ENCODE data around the gene CFAP20DC. TPM values are rescaled to one million over a fixed set of nuclear protein-coding genes. Genes with fewer than 3 reads are reported as not detected.

The CFAP20DC gene
- total RNA-seq, 1 donor from 2014 or later = 5.4 TPM

GRCh38 chr3:58731673-58732072 lies 318.2 kb downstream of the CFAP20DC start:
- H3K27me3 ChIP-seq = no peaks in the 10 kb centered on the region
- H3K4me1 ChIP-seq = no peaks in the 10 kb centered on the region
- no peaks in the 10 kb centered on the region for H3K9me3 ChIP-seq
- intact Hi-C loops (cut with DNase I) = no loop called here
- no peak for DNase-seq (ENCODE audit: extremely low spot score in 2 of 2)
- H3K27ac ChIP-seq = no peak overlapping the region
- H3K4me3 ChIP-seq = no peak overlapping the region
- H3K36me3 ChIP-seq = no peaks in the 10 kb centered on the region
- TF ChIP-seq POLR2A (IDR thresholded peaks at IDR 0.05) (no peak), CTCF (IDR thresholded peaks at IDR 0.05) (no peak), POLR2AphosphoS5 (IDR thresholded peaks at IDR 0.05; ENCODE audit: insufficient read depth in 1 of 2, low read depth in 1 of 2) (no peak)

- H3K36me3 ChIP-seq = no peaks in the 10 kb centered on the region
- intact Hi-C loops (cut with DNase I) = no loop called here
- no peaks in the 10 kb centered on the region for H3K9me3 ChIP-seq
Measured at GRCh38 chr3:58728723-58729122, 321.1 kb downstream of the CFAP20DC start.

GRCh38 chr3:58725326-58725853 lies 324.4 kb downstream of the CFAP20DC start:
- Histone ChIP-seq H3K27ac (no peak overlapping the region), H3K4me1 (no peaks in the 10 kb centered on the region), H3K36me3 (no peaks in the 10 kb centered on the region), H3K4me3 (no peak overlapping the region), H3K27me3 (no peaks in the 10 kb centered on the region), H3K9me3 (no peaks in the 10 kb centered on the region)
- TF ChIP-seq CTCF (IDR thresholded peaks at IDR 0.05) (no peak), POLR2A (IDR thresholded peaks at IDR 0.05) (no peak), POLR2AphosphoS5 (IDR thresholded peaks at IDR 0.05; ENCODE audit: insufficient read depth in 1 of 2, low read depth in 1 of 2) (no peak)
- intact Hi-C loops (cut with DNase I) = no loop called here
- DNase-seq (ENCODE audit: extremely low spot score in 2 of 2) = no peak

More at GRCh38 chr3:58728723-58729122, 321.1 kb downstream of the CFAP20DC start:
- Histone ChIP-seq H3K27me3 (no peaks in the 10 kb centered on the region), H3K4me1 (no peaks in the 10 kb centered on the region), H3K4me3 (no peak overlapping the region), H3K27ac (no peak overlapping the region)
- no peak for TF ChIP-seq POLR2A (IDR thresholded peaks at IDR 0.05)
- TF ChIP-seq POLR2AphosphoS5 (IDR thresholded peaks at IDR 0.05; ENCODE audit: insufficient read depth in 1 of 2, low read depth in 1 of 2) = no peak
- TF ChIP-seq CTCF (IDR thresholded peaks at IDR 0.05) = no peak
- DNase-seq (ENCODE audit: extremely low spot score in 2 of 2) = no peak

- no peaks in the 10 kb centered on the region for H3K36me3 ChIP-seq
- H3K4me1 ChIP-seq = no peaks in the 10 kb centered on the region
- intact Hi-C loops (cut with DNase I) = no loop called here
- no peaks in the 10 kb centered on the region for H3K9me3 ChIP-seq
- TF ChIP-seq CTCF (IDR thresholded peaks at IDR 0.05) (no peak), POLR2AphosphoS5 (IDR thresholded peaks at IDR 0.05; ENCODE audit: insufficient read depth in 1 of 2, low read depth in 1 of 2) (no peak), POLR2A (IDR thresholded peaks at IDR 0.05) (no peak)
- no peak overlapping the region for H3K27ac ChIP-seq
- no peaks in the 10 kb centered on the region for H3K27me3 ChIP-seq
- DNase-seq (ENCODE audit: extremely low spot score in 2 of 2) = no peak
- no peak overlapping the region for H3K4me3 ChIP-seq
Measured at GRCh38 chr3:58724336-58724735, 325.5 kb downstream of the CFAP20DC start.

- Histone ChIP-seq H3K4me1 (no peaks in the 10 kb centered on the region), H3K27ac (no peak overlapping the region), H3K27me3 (no peaks in the 10 kb centered on the region), H3K9me3 (no peaks in the 10 kb centered on the region), H3K4me3 (no peak overlapping the region), H3K36me3 (no peaks in the 10 kb centered on the region)
- DNase-seq (ENCODE audit: extremely low spot score in 2 of 2) = no peak
- intact Hi-C loops (cut with DNase I) = no loop called here
- TF ChIP-seq POLR2AphosphoS5 (IDR thresholded peaks at IDR 0.05; ENCODE audit: insufficient read depth in 1 of 2, low read depth in 1 of 2) (no peak), POLR2A (IDR thresholded peaks at IDR 0.05) (no peak), CTCF (IDR thresholded peaks at IDR 0.05) (no peak)
Measured at GRCh38 chr3:58723173-58723572, 326.7 kb downstream of the CFAP20DC start.

All from vagina (tissue), 2 donors.